H9 (cell line): ENCODE results near the gene MGLL. TPM values are rescaled to one million over a fixed set of nuclear protein-coding genes. Genes with fewer than 3 reads are reported as not detected.

ENCODE experiments used
- DNase-seq: peaks from one replicate; pipeline ENCODE4 v3.0.0-alpha.2; 2017
- H2AFZ ChIP-seq: one replicate; pipeline ENCODE4 v1.6.1; 2013; ENCODE audit warnings: mild to moderate bottlenecking, low read length, control low read depth, moderate library complexity
- H2AK5ac ChIP-seq: 2 replicates; pipeline ENCODE4 v1.6.1; 2013; ENCODE audit warnings: low read length, control low read depth, mixed read lengths; ENCODE audit not compliant: insufficient read length
- H2BK120ac ChIP-seq: one replicate; pipeline ENCODE4 v1.6.1; 2013; ENCODE audit warnings: low read depth, mild to moderate bottlenecking, low read length, control low read depth, inconsistent platforms; ENCODE audit not compliant: poor library complexity, severe bottlenecking
- H2BK12ac ChIP-seq: 2 replicates; pipeline ENCODE4 v1.6.1; 2013; ENCODE audit warnings: low read length, control low read depth, mixed read lengths, low read depth; ENCODE audit not compliant: insufficient read length
- H2BK15ac ChIP-seq: 2 replicates; pipeline ENCODE4 v1.6.1; 2013; ENCODE audit warnings: low read depth, low read length, control low read depth
- H2BK20ac ChIP-seq: one replicate; pipeline ENCODE4 v1.6.1; 2013; ENCODE audit warnings: low read depth, mild to moderate bottlenecking, low read length, control low read depth, inconsistent platforms; ENCODE audit not compliant: poor library complexity, severe bottlenecking
- H2BK5ac ChIP-seq: 2 replicates; pipeline ENCODE4 v1.6.1; 2013; ENCODE audit warnings: low read length, control low read depth, mixed read lengths; ENCODE audit not compliant: insufficient read length
- H3K14ac ChIP-seq: 2 replicates; pipeline ENCODE4 v1.6.1; 2013; ENCODE audit warnings: low read length, control low read depth; ENCODE audit not compliant: insufficient read depth
- H3K18ac ChIP-seq: 2 replicates; pipeline ENCODE4 v1.6.1; 2013; ENCODE audit warnings: low read depth, mild to moderate bottlenecking, mixed read lengths, low read length, control low read depth; ENCODE audit not compliant: insufficient read length
- H3K23ac ChIP-seq: 2 replicates; pipeline ENCODE4 v1.6.1; 2013; ENCODE audit warnings: low read length, control low read depth, mixed read lengths, low read depth; ENCODE audit not compliant: insufficient read length
- H3K23me2 ChIP-seq: 2 replicates; pipeline ENCODE4 v1.6.1; 2013; ENCODE audit warnings: low read depth, mild to moderate bottlenecking, mixed read lengths, low read length, control low read depth; ENCODE audit not compliant: insufficient read length, poor library complexity, severe bottlenecking
- H3K27ac ChIP-seq: 2 replicates; pipeline ENCODE4 v1.5.1; 2013; ENCODE audit warnings: low read length, control low read depth, mixed read lengths, low read depth; ENCODE audit not compliant: insufficient read length
- H3K27me3 ChIP-seq: 2 replicates; pipeline ENCODE4 v1.6.1; 2013; ENCODE audit warnings: low read length, control low read depth, inconsistent platforms; ENCODE audit not compliant: insufficient read depth
- H3K4ac ChIP-seq: 2 replicates; pipeline ENCODE4 v1.6.1; 2013; ENCODE audit warnings: low read depth, mild to moderate bottlenecking, control low read depth, inconsistent platforms, low read length, moderate library complexity
- H3K4me1 ChIP-seq: 2 replicates; pipeline ENCODE4 v1.6.1; 2013; ENCODE audit warnings: low read length, control low read depth, inconsistent platforms; ENCODE audit not compliant: insufficient read depth
- H3K4me2 ChIP-seq: 2 replicates; pipeline ENCODE4 v1.6.1; 2013; ENCODE audit warnings: low read length, control low read depth, mixed read lengths; ENCODE audit not compliant: insufficient read length, insufficient read depth
- H3K56ac ChIP-seq: 2 replicates; pipeline ENCODE4 v1.6.1; 2013; ENCODE audit warnings: low read depth, mild to moderate bottlenecking, mixed read lengths, low read length, control low read depth; ENCODE audit not compliant: insufficient read length
- H3K79me1 ChIP-seq: 2 replicates; pipeline ENCODE4 v1.6.1; 2013; ENCODE audit warnings: low read depth, mild to moderate bottlenecking, moderate library complexity, low read length, control low read depth, inconsistent platforms; ENCODE audit not compliant: insufficient read depth, poor library complexity, severe bottlenecking
- H3K79me2 ChIP-seq: 2 replicates; pipeline ENCODE4 v1.6.1; 2013; ENCODE audit warnings: low read length, control low read depth, inconsistent platforms; ENCODE audit not compliant: insufficient read depth
- H3K9ac ChIP-seq: 2 replicates; pipeline ENCODE4 v1.6.1; 2013; ENCODE audit warnings: low read length, control low read depth, mixed read lengths; ENCODE audit not compliant: insufficient read length; ENCODE audit errors: extremely low read depth
- H3K9me3 ChIP-seq: one replicate; pipeline ENCODE4 v1.6.1; 2013; ENCODE audit warnings: low read depth, low read length, inconsistent platforms; ENCODE audit not compliant: control insufficient read depth
- H3T11ph ChIP-seq: one replicate; pipeline ENCODE4 v1.6.1; 2013; ENCODE audit warnings: mild to moderate bottlenecking, low read length, control low read depth, inconsistent platforms
- H4K20me1 ChIP-seq: one replicate; pipeline ENCODE4 v1.6.1; 2013; ENCODE audit not compliant: control insufficient read depth, insufficient read length, insufficient read depth
- H4K5ac ChIP-seq: 2 replicates; pipeline ENCODE4 v1.6.1; 2013; ENCODE audit warnings: low read depth, mild to moderate bottlenecking, mixed read lengths, low read length, control low read depth; ENCODE audit not compliant: insufficient read length
- H4K8ac ChIP-seq: replicated peaks from 2 replicates; pipeline ENCODE4 v1.6.1; 2013; ENCODE audit warnings: low read length, control low read depth, mixed read lengths, low read depth; ENCODE audit not compliant: insufficient read length
- H4K91ac ChIP-seq: 2 replicates; pipeline ENCODE4 v1.6.1; 2013; ENCODE audit warnings: low read depth, mild to moderate bottlenecking, moderate library complexity, mixed read lengths, low read length, control low read depth; ENCODE audit not compliant: insufficient read length
- H3K27ac Mint-ChIP-seq, 3 experiments: 2 replicates in 2 of 3; 3 replicates in 1 of 3; pipeline ENCODE4 v1.8.0; 2020 to 2021; ENCODE audit warnings: mixed read lengths in 3 of 3, mild to moderate bottlenecking in 1 of 3, moderate library complexity in 1 of 3
- H3K27me3 Mint-ChIP-seq: 2 replicates; pipeline ENCODE4 v1.8.0; 2021; ENCODE audit warnings: low read depth, mild to moderate bottlenecking, moderate library complexity, mixed read lengths
- H3K36me3 Mint-ChIP-seq, 3 experiments: 2 replicates in 2 of 3; 3 replicates in 1 of 3; pipeline ENCODE4 v1.8.0; 2020 to 2021; ENCODE audit warnings: low read depth in 3 of 3, mixed read lengths in 3 of 3; ENCODE audit not compliant: insufficient read depth in 1 of 3
- H3K4me1 Mint-ChIP-seq, 2 experiments: 2 replicates each; pipeline ENCODE4 v1.8.0; 2020; ENCODE audit warnings: mixed read lengths in 2 of 2
- H3K4me3 Mint-ChIP-seq, 2 experiments: 2 replicates in 1 of 2; 3 replicates in 1 of 2; pipeline ENCODE4 v1.8.0; 2020 to 2021; ENCODE audit warnings: mild to moderate bottlenecking in 2 of 2, mixed read lengths in 2 of 2, moderate library complexity in 1 of 2
- H3K9me3 Mint-ChIP-seq, 2 experiments: 2 replicates in 1 of 2; 3 replicates in 1 of 2; pipeline ENCODE4 v1.8.0; 2020; ENCODE audit warnings: mild to moderate bottlenecking in 2 of 2, mixed read lengths in 2 of 2, moderate library complexity in 1 of 2
- WGBS: extraction: QIAGEN DNeasy Blood & Tissue Kit; methylation state at CpG from one replicate; pipeline ENCODE4 v1.1.7; 2013; ENCODE audit warnings: missing lambda C conversion rate, low lambda C conversion rate, mixed read lengths; ENCODE audit not compliant: insufficient read length; ENCODE audit errors: extremely low coverage; 5-methylcytosine and 5-hydroxymethylcytosine counted together
- total RNA-seq: library from RNA; stranded (reverse); gene quantifications from 2 replicates; pipeline ENCODE4 v1.2.1, GENCODE V29; 2021
- TF ChIP-seq, protein P1 (sequence below): fragments of 200-600 bp; sonication (generic); conservative IDR thresholded peaks from 3 replicates; pipeline ENCODE4 v1.8.0; 2021; ENCODE audit warnings: antibody characterized with exemption, mild to moderate bottlenecking

The MGLL gene
- total RNA-seq, 1 experiment from 2014 or later, result 0.11 TPM

DNA sequence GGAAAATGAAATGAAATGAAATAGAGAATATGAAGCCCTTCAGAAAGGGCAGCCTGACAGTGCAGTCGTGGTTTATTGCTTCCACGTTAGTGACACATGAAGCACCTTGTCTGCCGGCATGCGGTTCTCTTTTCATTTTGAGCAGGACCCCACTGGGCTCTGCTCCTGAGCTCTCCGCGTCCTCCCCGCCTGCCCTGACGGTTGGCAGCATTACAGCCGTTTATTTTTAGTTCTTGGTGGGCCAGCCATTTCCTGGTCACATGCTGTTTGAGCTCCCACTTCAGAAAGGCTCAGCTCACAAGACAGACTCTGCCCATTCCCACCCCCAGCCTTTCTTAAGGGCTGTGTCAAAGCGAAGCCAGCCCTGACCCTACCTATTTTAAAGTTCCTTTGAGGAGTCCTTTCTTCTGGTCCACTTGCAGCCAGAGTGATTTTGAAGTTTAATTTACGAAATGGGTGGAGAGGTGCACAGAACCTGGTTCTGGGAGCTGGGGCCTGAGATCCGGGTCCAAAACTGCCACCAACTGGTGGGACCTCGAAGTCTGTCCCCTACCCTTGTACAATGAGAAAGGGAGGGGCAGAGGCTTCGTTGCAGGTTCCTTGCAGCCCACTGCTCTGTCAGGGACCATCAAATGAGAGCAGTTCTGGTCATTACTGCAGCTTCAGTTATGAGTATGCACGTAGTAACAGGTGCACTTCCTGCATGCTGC is 60.1 kb downstream of the MGLL start:
- DNase-seq, result no peak
- Histone ChIP-seq H4K91ac (no peak overlapping the region), H3K9ac (no peak overlapping the region), H3K14ac (no peak overlapping the region), H4K20me1 (no peaks in the 10 kb centered on the region), H3K56ac (no peak overlapping the region), H4K8ac (no peak overlapping the region), H3K4me1 (no peaks in the 10 kb centered on the region), H3T11ph (no peak overlapping the region), H2BK12ac (no peak overlapping the region), H3K23ac (no peak overlapping the region), H2BK120ac (no peak overlapping the region), H3K79me2 (no peaks in the 10 kb centered on the region), H2AFZ (no peak overlapping the region), H3K79me1 (no peaks in the 10 kb centered on the region), H2BK5ac (no peak overlapping the region), H3K18ac (no peak overlapping the region), H3K4ac (no peak overlapping the region), H2BK20ac (no peak overlapping the region), H3K27me3 (no peaks in the 10 kb centered on the region), H3K4me2 (no peak overlapping the region), H2AK5ac (no peak overlapping the region), H3K27ac (no peak overlapping the region), H2BK15ac (no peak overlapping the region), H3K23me2 (no peaks in the 10 kb centered on the region), H3K9me3 (no peaks in the 10 kb centered on the region), H4K5ac (no peak overlapping the region)
- H3K4me3 Mint-ChIP-seq, result no peak overlapping the region
- TF ChIP-seq, protein P1, sequence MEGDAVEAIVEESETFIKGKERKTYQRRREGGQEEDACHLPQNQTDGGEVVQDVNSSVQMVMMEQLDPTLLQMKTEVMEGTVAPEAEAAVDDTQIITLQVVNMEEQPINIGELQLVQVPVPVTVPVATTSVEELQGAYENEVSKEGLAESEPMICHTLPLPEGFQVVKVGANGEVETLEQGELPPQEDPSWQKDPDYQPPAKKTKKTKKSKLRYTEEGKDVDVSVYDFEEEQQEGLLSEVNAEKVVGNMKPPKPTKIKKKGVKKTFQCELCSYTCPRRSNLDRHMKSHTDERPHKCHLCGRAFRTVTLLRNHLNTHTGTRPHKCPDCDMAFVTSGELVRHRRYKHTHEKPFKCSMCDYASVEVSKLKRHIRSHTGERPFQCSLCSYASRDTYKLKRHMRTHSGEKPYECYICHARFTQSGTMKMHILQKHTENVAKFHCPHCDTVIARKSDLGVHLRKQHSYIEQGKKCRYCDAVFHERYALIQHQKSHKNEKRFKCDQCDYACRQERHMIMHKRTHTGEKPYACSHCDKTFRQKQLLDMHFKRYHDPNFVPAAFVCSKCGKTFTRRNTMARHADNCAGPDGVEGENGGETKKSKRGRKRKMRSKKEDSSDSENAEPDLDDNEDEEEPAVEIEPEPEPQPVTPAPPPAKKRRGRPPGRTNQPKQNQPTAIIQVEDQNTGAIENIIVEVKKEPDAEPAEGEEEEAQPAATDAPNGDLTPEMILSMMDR, result no peak
- H3K27ac Mint-ChIP-seq, result no peak overlapping the region
- peaks cover 12% of the 10 kb centered on the region for H3K27me3 Mint-ChIP-seq
- WGBS, result no CpG with 5 or more reads among the region's 15 CpGs
- no peaks in the 10 kb centered on the region for H3K9me3 Mint-ChIP-seq
- peaks cover 2 to 6% of the 10 kb centered on the region in 2 experiments; a peak in 1 of 4 replicates for H3K4me1 Mint-ChIP-seq
- no peaks in the 10 kb centered on the region for H3K36me3 Mint-ChIP-seq
